A549 (cell line): ENCODE measurements around the gene PRKAR1B. TPM values are rescaled to one million over a fixed set of nuclear protein-coding genes. Genes with fewer than 3 reads are reported as not detected.
"Not testable (repeated sequence)": the region's sequence is repeated elsewhere in the genome, so short reads cannot be mapped to it uniquely, and the experiment has no call there.

Source experiments
- ATAC-seq, 2 experiments: fragments of 200-7000 bp in 1 of 2; fragments of >200 bp in 1 of 2; cut with Nextera tagmentation in 1 of 2; cut with Tn5 transposase in 1 of 2; 3 replicates each; pipeline versions ENCODE4 v1.8.0 to v1.9.1; 2018 to 2020; ENCODE audit warnings: mild to moderate bottlenecking in 1 of 2, moderate library complexity in 1 of 2
- CTCF ChIA-PET: fragments of 300-600 bp; sonication (Branson Sonifier 250); formaldehyde crosslinking; extraction: SDS; loops from one replicate; lab custom pipeline; 2021; ENCODE audit warnings: antibody characterized with exemption, inconsistent platforms; lab: Yijun Ruan, JAX
- POLR2A ChIA-PET: fragments of 350-600 bp; formaldehyde crosslinking; extraction: SDS; loops from one replicate; lab custom pipeline; 2021; ENCODE audit warnings: antibody characterized with exemption, inconsistent platforms; lab: Yijun Ruan, JAX
- DNase-seq, 2 experiments: peaks; one replicate each; pipeline versions ENCODE4 v3.0.0 to v3.0.0-alpha.2; 2011 to 2016; ENCODE audit warnings: low read depth in 1 of 2, low spot score in 1 of 2
- FAIRE-seq: peaks from 2 replicates; lab custom pipeline; 2011; peaks lifted over from hg19 to GRCh38; lab: Jason Lieb, UNC
- H3K27ac ChIP-seq, 2 experiments: fragments of >200 bp; sonication (Bioruptor Twin); formaldehyde crosslinking; 3 replicates each; pipeline ENCODE4 v1.5.1; 2016 to 2017
- H3K4me1 ChIP-seq: fragments of >200 bp; sonication (Bioruptor Twin); formaldehyde crosslinking; 3 replicates; pipeline ENCODE4 v1.6.1; 2016
- H3K4me2 ChIP-seq: fragments of >200 bp; sonication (Bioruptor Twin); formaldehyde crosslinking; 3 replicates; pipeline ENCODE4 v1.6.1; 2016
- H3K4me3 ChIP-seq: fragments of >200 bp; sonication (Bioruptor Twin); formaldehyde crosslinking; 3 replicates; pipeline ENCODE4 v1.5.1; 2016
- H3K9me3 ChIP-seq: fragments of >200 bp; sonication (Bioruptor Twin); formaldehyde crosslinking; 3 replicates; pipeline ENCODE4 v1.6.1; 2016
- CEBPB ChIP-seq, 2 experiments: fragments of >200 bp in 1 of 2; sonication (Bioruptor Twin) in 1 of 2; formaldehyde crosslinking in 1 of 2; IDR thresholded peaks; 2 replicates each; pipeline ENCODE4 v1.6.1; 2012 to 2016
- CHD2 ChIP-seq: fragments of 150-350 bp; IDR thresholded peaks from 2 replicates; pipeline ENCODE4 v1.6.1; 2014; ENCODE audit warnings: low read length; ENCODE audit not compliant: partially characterized antibody
- CHD4 ChIP-seq: fragments of 200-600 bp; sonication (generic); IDR thresholded peaks from 2 replicates; pipeline ENCODE4 v1.6.1; 2016; ENCODE audit warnings: antibody characterized with exemption, mild to moderate bottlenecking, borderline replicate concordance
- FOSB ChIP-seq: fragments of 250-450 bp; sonication (Bioruptor Pico); IDR thresholded peaks from 2 replicates; pipeline ENCODE4 v1.5.0; 2020; ENCODE audit warnings: mild to moderate bottlenecking, moderate library complexity
- GATA3 ChIP-seq: IDR thresholded peaks from 2 replicates; pipeline ENCODE4 v1.6.1; 2012; ENCODE audit warnings: borderline replicate concordance
- HDAC2 ChIP-seq: fragments of 200-600 bp; sonication (generic); IDR thresholded peaks from 2 replicates; pipeline ENCODE4 v1.6.1; 2016
- HOXA7 ChIP-seq: fragments of 250-450 bp; sonication (Bioruptor Pico); IDR thresholded peaks from 2 replicates; pipeline ENCODE4 v1.5.0; 2020; ENCODE audit warnings: mild to moderate bottlenecking, moderate library complexity
- HOXB13 ChIP-seq: fragments of 250-450 bp; sonication (Bioruptor Pico); IDR thresholded peaks from 2 replicates; pipeline ENCODE4 v1.5.0; 2020; ENCODE audit warnings: low read depth, mild to moderate bottlenecking, moderate library complexity
- JUNB ChIP-seq: fragments of >200 bp; sonication (Bioruptor Twin); formaldehyde crosslinking; IDR thresholded peaks from 2 replicates; pipeline ENCODE4 v1.6.1; 2016
- KDM1A ChIP-seq: fragments of 200-600 bp; sonication (generic); IDR thresholded peaks from 2 replicates; pipeline ENCODE4 v1.6.1; 2016; ENCODE audit warnings: low read depth, mild to moderate bottlenecking
- MAFK ChIP-seq: fragments of 450-650 bp; IDR thresholded peaks from 2 replicates; pipeline ENCODE4 v1.6.1; 2014; ENCODE audit not compliant: partially characterized antibody
- MAZ ChIP-seq: fragments of 150-350 bp; IDR thresholded peaks from 2 replicates; pipeline ENCODE4 v1.6.1; 2014; ENCODE audit warnings: antibody characterized with exemption, low read depth, low read length, borderline replicate concordance
- SMC3 ChIP-seq: fragments of >200 bp; sonication (Bioruptor Twin); formaldehyde crosslinking; IDR thresholded peaks from 3 replicates; pipeline ENCODE4 v1.6.1; 2018; ENCODE audit warnings: inconsistent platforms
- TFCP2L1 ChIP-seq: fragments of 250-450 bp; sonication (Bioruptor Pico); IDR thresholded peaks from 2 replicates; pipeline ENCODE4 v1.5.0; 2021; ENCODE audit warnings: mild to moderate bottlenecking
- ZSCAN20 ChIP-seq: fragments of 250-450 bp; sonication (Bioruptor Pico); IDR thresholded peaks from 2 replicates; pipeline ENCODE4 v1.8.0; 2022; ENCODE audit warnings: mild to moderate bottlenecking, moderate library complexity
- WGBS: methylation state at CpG from one replicate; pipeline ENCODE4 v1.1.6; 2017; ENCODE audit errors: missing lambda C conversion rate; 5-methylcytosine and 5-hydroxymethylcytosine counted together
- polyA plus RNA-seq, 4 experiments: library from polyadenylated mRNA; depleted of rRNA in 3 of 4; stranded (reverse); fragments of >200 nt; fragmentation: RNase III in 1 of 4; extraction: RNeasy Plus Mini Kit Qiagen cat#74134 plus additional on column Dnase treatment in 1 of 4; gene quantifications; 2 replicates in 3 of 4; 3 replicates in 1 of 4; pipeline ENCODE4 v1.2.3, GENCODE V29; 2011 to 2017
- TF ChIP-seq, protein P1 (sequence below): fragments of 250-450 bp; sonication (Bioruptor Pico); IDR thresholded peaks from 2 replicates; pipeline ENCODE4 v1.5.0; 2021; ENCODE audit warnings: mild to moderate bottlenecking, moderate library complexity, borderline replicate concordance
- TF ChIP-seq, protein P2 (sequence below): fragments of 200-600 bp; sonication (generic); IDR thresholded peaks from 2 replicates; pipeline ENCODE4 v1.6.1; 2016; ENCODE audit warnings: antibody characterized with exemption, mild to moderate bottlenecking, moderate library complexity
- TF ChIP-seq, protein P3 (sequence below): fragments of 150-350 bp; IDR thresholded peaks from 2 replicates; pipeline ENCODE4 v1.6.1; 2014; ENCODE audit warnings: low read depth, mild to moderate bottlenecking, low read length
- TF ChIP-seq, protein P4 (sequence below): IDR thresholded peaks from 2 replicates; pipeline ENCODE4 v1.6.1; 2012

PRKAR1B gene
- polyA plus RNA-seq, 2 of the 4 experiments (the other 2 are of a cell fraction): 10.1 to 33.7 TPM

DNA sequence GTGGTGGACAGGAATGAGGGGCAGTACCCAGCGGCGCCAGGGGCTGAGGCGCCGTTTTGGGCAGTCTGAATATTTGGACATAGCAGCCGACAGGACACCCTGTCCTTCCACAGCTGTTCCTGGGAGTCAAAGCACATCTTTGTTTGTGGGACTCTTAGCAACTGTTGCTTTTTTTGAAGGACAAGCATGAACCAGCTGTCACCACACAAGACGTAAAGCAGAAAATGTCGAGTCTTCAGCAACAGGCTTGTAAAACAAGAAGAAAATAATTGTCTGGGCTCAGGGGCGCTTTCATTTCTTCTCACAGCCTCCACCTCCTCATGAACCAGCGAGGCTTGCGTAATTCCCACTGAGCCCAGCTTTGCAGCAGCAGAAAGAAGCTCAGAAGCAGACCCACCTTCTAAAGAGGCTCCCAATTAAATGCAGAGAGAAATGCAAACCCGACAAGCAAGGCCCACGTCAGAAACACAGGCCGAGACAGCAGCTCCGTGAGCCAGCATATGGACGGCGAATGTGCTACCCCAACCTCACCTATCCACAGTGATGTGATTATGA is 69.4 kb downstream of the PRKAR1B start:
- ChIA-PET POLR2A (no interaction called here), CTCF (interaction anchor here (1.0 to 2.4 kb wide), 3 partner anchors 324 to 519 kb away, joined by 3 to 8 read pairs (median 7); no protein-coding TSS in a partner anchor)
- no peak overlapping the region for H3K4me3 ChIP-seq
- peak in 1 of 2 experiments; percentile 34; a peak in 1 of 6 replicates for ATAC-seq
- WGBS: 82% methylated on average over 16 of the region's 16 CpGs
- H3K27ac ChIP-seq: no peak overlapping the region
- FAIRE-seq: no peak
- DNase-seq: no peak
- H3K4me1 ChIP-seq: no peaks in the 10 kb centered on the region
- TF ChIP-seq CEBPB (IDR thresholded peaks at IDR 0.05) (peak; percentile 64 to 68; a peak in 3 of 4 replicates), CHD4 (no peak)
- H3K4me2 ChIP-seq: no peak overlapping the region
- H3K9me3 ChIP-seq: peaks cover 6% of the 10 kb centered on the region; the same call in 2 of the 3 replicates

DNA sequence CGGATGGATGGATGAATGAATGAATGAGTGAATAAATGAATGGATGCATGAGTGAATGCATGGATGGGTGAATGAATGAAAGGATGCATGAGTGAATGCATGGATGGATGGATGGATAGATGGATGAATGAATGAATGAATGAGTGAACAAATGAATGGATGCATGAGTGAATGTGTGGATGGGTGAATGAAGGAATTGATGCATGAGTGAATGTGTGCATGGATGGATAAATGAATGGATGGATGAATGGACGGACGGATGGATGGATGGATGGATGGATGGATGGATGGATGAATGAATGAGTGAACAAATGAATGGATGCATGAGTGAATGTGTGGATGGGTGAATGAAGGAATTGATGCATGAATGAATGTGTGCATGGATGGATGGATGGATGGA is 70.1 kb downstream of the PRKAR1B start:
- H3K9me3 ChIP-seq: peaks cover 12% of the 10 kb centered on the region
- CTCF ChIA-PET, POLR2A ChIA-PET, H3K4me3 ChIP-seq, DNase-seq, H3K4me2 ChIP-seq, ATAC-seq, H3K4me1 ChIP-seq, H3K27ac ChIP-seq: not testable (repeated sequence)
- WGBS: 72% methylated on average over 3 of the region's 3 CpGs
- FAIRE-seq: peak; percentile 68

DNA sequence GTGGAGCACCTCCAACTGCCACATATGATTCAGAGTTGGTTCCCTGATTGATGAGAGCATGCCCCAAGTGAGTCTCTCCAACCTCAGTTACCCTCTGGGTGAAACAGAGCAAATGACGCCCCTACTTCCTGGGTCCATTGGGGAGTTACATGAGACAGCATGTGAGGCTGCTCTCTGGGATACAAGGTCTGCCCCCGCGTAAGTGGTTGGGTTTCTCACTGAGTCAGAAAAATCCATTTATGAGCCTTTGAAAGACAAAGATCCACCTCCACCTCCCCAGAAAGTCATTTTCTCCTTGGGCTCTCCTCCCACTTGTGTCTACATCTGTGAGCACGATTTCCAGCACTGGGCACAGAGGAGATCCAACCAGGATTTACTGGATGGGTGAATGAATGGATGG is 71.3 kb downstream of the PRKAR1B start:
- Histone ChIP-seq H3K4me1 (no peaks in the 10 kb centered on the region), H3K27ac (no peak overlapping the region), H3K4me3 (no peak overlapping the region), H3K9me3 (peaks cover 12% of the 10 kb centered on the region), H3K4me2 (no peak overlapping the region)
- ChIA-PET CTCF (no interaction called here), POLR2A (no interaction called here)
- FAIRE-seq: no peak
- WGBS: 69% methylated on average over 4 of the region's 4 CpGs
- DNase-seq: no peak
- ATAC-seq: no peak
- TF ChIP-seq CHD4 (no peak), MAFK (no peak), HOXB13 (CRISPR knock-in tag) (no peak)
- TF ChIP-seq, protein P1, sequence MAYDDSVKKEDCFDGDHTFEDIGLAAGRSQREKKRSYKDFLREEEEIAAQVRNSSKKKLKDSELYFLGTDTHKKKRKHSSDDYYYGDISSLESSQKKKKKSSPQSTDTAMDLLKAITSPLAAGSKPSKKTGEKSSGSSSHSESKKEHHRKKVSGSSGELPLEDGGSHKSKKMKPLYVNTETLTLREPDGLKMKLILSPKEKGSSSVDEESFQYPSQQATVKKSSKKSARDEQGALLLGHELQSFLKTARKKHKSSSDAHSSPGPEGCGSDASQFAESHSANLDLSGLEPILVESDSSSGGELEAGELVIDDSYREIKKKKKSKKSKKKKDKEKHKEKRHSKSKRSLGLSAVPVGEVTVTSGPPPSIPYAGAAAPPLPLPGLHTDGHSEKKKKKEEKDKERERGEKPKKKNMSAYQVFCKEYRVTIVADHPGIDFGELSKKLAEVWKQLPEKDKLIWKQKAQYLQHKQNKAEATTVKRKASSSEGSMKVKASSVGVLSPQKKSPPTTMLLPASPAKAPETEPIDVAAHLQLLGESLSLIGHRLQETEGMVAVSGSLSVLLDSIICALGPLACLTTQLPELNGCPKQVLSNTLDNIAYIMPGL (CRISPR knock-in tag): no peak
- TF ChIP-seq, protein P2, sequence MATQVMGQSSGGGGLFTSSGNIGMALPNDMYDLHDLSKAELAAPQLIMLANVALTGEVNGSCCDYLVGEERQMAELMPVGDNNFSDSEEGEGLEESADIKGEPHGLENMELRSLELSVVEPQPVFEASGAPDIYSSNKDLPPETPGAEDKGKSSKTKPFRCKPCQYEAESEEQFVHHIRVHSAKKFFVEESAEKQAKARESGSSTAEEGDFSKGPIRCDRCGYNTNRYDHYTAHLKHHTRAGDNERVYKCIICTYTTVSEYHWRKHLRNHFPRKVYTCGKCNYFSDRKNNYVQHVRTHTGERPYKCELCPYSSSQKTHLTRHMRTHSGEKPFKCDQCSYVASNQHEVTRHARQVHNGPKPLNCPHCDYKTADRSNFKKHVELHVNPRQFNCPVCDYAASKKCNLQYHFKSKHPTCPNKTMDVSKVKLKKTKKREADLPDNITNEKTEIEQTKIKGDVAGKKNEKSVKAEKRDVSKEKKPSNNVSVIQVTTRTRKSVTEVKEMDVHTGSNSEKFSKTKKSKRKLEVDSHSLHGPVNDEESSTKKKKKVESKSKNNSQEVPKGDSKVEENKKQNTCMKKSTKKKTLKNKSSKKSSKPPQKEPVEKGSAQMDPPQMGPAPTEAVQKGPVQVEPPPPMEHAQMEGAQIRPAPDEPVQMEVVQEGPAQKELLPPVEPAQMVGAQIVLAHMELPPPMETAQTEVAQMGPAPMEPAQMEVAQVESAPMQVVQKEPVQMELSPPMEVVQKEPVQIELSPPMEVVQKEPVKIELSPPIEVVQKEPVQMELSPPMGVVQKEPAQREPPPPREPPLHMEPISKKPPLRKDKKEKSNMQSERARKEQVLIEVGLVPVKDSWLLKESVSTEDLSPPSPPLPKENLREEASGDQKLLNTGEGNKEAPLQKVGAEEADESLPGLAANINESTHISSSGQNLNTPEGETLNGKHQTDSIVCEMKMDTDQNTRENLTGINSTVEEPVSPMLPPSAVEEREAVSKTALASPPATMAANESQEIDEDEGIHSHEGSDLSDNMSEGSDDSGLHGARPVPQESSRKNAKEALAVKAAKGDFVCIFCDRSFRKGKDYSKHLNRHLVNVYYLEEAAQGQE: no peak

DNA sequence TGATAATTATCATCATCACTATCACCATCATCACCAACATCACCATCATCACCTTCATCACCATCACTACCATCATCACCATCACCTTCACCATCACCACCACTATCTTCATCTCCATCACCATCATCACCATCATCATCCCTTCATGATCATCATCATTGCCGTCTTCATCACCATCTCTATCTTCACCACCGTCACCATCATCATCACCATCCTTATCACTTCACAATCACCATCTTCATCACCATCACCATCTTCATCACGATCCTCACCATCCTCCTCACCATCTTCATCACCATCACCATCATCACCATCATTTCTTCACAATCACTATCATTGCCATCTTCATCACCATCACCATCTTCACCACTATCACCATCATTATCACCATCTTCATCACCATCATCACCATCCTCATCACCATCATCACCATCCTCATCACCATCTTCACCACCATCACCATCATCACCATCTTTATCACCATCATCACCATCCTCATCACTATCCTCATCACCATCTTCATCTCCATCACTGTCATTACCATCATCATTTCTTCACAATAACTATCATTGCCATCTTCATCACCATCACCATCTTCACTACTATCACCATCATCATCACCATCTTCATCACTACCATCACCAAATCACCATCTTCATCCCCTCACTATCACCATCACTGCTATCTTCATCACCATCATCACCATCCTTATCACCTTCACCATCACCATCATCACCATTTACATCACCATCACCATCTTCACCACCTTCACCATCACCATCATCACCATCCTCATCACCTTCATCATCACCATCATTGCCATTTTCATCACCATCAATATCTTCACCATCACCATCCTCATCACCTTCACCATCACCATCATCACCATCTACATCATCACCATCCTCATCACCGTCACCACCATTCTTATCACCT is 73.0 kb downstream of the PRKAR1B start:
- no peak overlapping the region for H3K4me2 ChIP-seq
- WGBS: 75% methylated on average over 4 of the region's 4 CpGs
- H3K27ac ChIP-seq: no peak overlapping the region
- no peak for FAIRE-seq
- ATAC-seq: no peak
- ChIA-PET POLR2A (no interaction called here), CTCF (no interaction called here)
- peaks cover 12% of the 10 kb centered on the region for H3K9me3 ChIP-seq
- no peak for TF ChIP-seq KDM1A
- no peak for TF ChIP-seq TFCP2L1 (CRISPR knock-in tag)
- TF ChIP-seq, protein P3, sequence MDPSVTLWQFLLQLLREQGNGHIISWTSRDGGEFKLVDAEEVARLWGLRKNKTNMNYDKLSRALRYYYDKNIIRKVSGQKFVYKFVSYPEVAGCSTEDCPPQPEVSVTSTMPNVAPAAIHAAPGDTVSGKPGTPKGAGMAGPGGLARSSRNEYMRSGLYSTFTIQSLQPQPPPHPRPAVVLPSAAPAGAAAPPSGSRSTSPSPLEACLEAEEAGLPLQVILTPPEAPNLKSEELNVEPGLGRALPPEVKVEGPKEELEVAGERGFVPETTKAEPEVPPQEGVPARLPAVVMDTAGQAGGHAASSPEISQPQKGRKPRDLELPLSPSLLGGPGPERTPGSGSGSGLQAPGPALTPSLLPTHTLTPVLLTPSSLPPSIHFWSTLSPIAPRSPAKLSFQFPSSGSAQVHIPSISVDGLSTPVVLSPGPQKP: no peak
- TF ChIP-seq GATA3: no peak
- TF ChIP-seq HOXA7: no peak
- no peak for TF ChIP-seq ZSCAN20 (CRISPR knock-in tag)
- TF ChIP-seq JUNB: no peak
- TF ChIP-seq FOSB (CRISPR knock-in tag): no peak
- TF ChIP-seq CHD2: no peak
- no peak for TF ChIP-seq HDAC2
- TF ChIP-seq, protein P4, sequence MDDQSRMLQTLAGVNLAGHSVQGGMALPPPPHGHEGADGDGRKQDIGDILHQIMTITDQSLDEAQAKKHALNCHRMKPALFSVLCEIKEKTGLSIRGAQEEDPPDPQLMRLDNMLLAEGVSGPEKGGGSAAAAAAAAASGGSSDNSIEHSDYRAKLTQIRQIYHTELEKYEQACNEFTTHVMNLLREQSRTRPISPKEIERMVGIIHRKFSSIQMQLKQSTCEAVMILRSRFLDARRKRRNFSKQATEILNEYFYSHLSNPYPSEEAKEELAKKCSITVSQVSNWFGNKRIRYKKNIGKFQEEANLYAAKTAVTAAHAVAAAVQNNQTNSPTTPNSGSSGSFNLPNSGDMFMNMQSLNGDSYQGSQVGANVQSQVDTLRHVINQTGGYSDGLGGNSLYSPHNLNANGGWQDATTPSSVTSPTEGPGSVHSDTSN: no peak
- no peak for TF ChIP-seq MAZ
- no peak for TF ChIP-seq SMC3
- no peak for DNase-seq
- H3K4me1 ChIP-seq: no peaks in the 10 kb centered on the region
- no peak overlapping the region for H3K4me3 ChIP-seq
